Measurements from ENCODE around the gene MARK3. TPM values are rescaled to one million over a fixed set of nuclear protein-coding genes. Genes with fewer than 3 reads are reported as not detected.

The MARK3 gene
- total and polyA plus RNA-seq, 2 of the 13 experiments (the other 11 are each of a cell fraction or from before 2014, with no cell fraction given) = 47.7 to 56.6 TPM

DNA sequence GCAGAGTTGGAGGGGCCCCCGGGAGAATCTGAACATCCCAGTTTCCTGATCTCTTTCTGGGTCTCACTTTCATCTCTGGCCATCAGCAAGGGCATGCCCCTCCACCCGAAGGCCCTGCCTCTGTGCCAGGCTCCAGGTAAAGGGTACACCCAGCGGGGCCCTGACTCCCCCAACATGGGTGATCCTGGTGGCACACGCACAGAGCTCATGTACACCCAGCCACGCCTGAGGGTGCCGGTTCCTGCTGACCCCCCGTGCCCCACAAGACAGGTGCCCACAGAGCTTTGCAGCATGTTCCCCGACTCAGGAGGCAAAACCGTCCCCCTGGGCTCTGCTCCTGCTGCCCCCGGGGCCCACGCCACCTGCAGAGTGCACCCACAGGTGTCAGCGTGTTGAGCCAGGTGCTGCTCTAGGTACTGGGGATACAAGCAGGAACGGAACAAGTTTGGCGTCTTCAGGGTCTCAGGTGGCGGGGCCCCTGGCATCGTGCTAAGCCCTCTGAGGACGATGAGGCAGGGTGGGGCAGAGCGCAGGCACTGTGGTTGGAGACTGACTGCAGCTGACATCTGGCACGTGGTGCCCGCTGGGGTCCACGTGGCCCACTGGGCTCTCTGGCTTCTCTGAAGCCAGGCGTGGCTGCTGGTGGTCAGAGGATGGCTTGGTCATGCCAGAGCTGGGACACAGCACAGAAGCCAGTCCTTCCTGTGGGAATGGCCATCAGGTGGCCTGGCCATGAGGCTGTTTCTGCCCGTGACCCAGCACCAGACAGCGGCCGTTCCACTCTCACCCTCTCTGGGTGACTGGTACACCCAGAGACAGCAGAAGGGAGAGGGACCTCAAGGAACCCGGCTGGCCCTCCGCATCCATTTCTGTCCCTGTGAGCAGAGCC, 163.5 kb downstream of the MARK3 start:
- no peaks in the 10 kb centered on the region for H3K79me2 ChIP-seq (ENCODE audit: insufficient read depth, low read length)
- H3K9ac ChIP-seq (ENCODE audit: insufficient read depth, low read depth, low read length) = peak overlapping the region; percentile 58; the same call in 1 of the 2 replicates
- DNase-seq (ENCODE audit: low spot score) = no peak
- no peak for ATAC-seq
- no peaks in the 10 kb centered on the region for H3K27me3 ChIP-seq (ENCODE audit: control insufficient read depth in 1 of 2, insufficient read depth in 2 of 2, low read length in 2 of 2)
- TF ChIP-seq WIZ (CRISPR knock-in tag; IDR thresholded peaks at IDR 0.05) (no peak), RARA (CRISPR knock-in tag; IDR thresholded peaks at IDR 0.05) (no peak), CHCHD3 (CRISPR knock-in tag; IDR thresholded peaks at IDR 0.05) (no peak), SRSF4 (IDR thresholded peaks at IDR 0.05; ENCODE audit: low read depth, low read length, poor library complexity, severe bottlenecking) (no peak), ZNF792 (CRISPR knock-in tag; IDR thresholded peaks at IDR 0.05) (no peak)
- TF ChIP-seq, protein P1, sequence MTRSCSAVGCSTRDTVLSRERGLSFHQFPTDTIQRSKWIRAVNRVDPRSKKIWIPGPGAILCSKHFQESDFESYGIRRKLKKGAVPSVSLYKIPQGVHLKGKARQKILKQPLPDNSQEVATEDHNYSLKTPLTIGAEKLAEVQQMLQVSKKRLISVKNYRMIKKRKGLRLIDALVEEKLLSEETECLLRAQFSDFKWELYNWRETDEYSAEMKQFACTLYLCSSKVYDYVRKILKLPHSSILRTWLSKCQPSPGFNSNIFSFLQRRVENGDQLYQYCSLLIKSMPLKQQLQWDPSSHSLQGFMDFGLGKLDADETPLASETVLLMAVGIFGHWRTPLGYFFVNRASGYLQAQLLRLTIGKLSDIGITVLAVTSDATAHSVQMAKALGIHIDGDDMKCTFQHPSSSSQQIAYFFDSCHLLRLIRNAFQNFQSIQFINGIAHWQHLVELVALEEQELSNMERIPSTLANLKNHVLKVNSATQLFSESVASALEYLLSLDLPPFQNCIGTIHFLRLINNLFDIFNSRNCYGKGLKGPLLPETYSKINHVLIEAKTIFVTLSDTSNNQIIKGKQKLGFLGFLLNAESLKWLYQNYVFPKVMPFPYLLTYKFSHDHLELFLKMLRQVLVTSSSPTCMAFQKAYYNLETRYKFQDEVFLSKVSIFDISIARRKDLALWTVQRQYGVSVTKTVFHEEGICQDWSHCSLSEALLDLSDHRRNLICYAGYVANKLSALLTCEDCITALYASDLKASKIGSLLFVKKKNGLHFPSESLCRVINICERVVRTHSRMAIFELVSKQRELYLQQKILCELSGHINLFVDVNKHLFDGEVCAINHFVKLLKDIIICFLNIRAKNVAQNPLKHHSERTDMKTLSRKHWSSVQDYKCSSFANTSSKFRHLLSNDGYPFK (CRISPR knock-in tag; IDR thresholded peaks at IDR 0.05; ENCODE audit: borderline replicate concordance) = no peak
- no peaks in the 10 kb centered on the region for H3K9me3 ChIP-seq (ENCODE audit: low read length)
- no TSS peak for BruUV-seq (replicated peaks)
- H3K4me3 ChIP-seq (replicated peaks in 1 of 3; ENCODE audit: insufficient read depth in 1 of 3, low read depth in 2 of 3, low read length in 3 of 3) = no peak overlapping the region; a peak in 1 of 6 replicates
- in situ Hi-C loops (cut with HindIII; ENCODE audit: extremely low pct_ligation_motif_present, low pct_unique_long_range_greater_than_20kb) (loop anchor here (5.0 kb wide), 1 partner anchor 46 kb away; no protein-coding TSS in a partner anchor), intact Hi-C loops (cut with micrococcal nuclease; ENCODE audit: unreplicated experiment) (no loop called here)
- H3K27ac ChIP-seq (ENCODE audit: extremely low read length, insufficient read depth, low read length) = no peak overlapping the region
- ChIA-PET CTCF (ENCODE audit: low intra/inter-chr PET ratio, low total read pairs) (interaction anchor here (0.7 kb wide), 1 partner anchor 49 kb away, joined by 3 read pairs; no protein-coding TSS in a partner anchor), POLR2A (interaction anchor here (1.5 to 3.0 kb wide), 3 partner anchors 13 to 26 kb away, joined by 6 to 21 read pairs (median 7); partner anchors contain the start of genes BAG5, CKB and TRMT61A)
- 73% methylated on average over 7 of the region's 27 CpGs for WGBS (ENCODE audit: low lambda C conversion rate)
- peaks cover 24% of the 10 kb centered on the region for H3K4me1 ChIP-seq (ENCODE audit: insufficient read depth, low read length)
- no peak for FAIRE-seq
- H3K36me3 ChIP-seq (replicated peaks in 1 of 2; ENCODE audit: control insufficient read depth in 1 of 2, insufficient read depth in 2 of 2, low read length in 2 of 2) = no peaks in the 10 kb centered on the region
- H3K4me2 ChIP-seq (ENCODE audit: low read depth, low read length) = peak overlapping the region; percentile 85; the same call in 1 of the 2 replicates
- H4K20me1 ChIP-seq (ENCODE audit: insufficient read depth, low read length) = no peaks in the 10 kb centered on the region
- H2AFZ ChIP-seq (ENCODE audit: low read length) = no peak overlapping the region
